Measurements from ENCODE around the gene DHRS7B.

DHRS7B gene

GRCh38 chr17:21157586-21158370 is 31.0 kb downstream of the DHRS7B start:
- no peak for DNase-seq (ENCODE audit: low spot score)

GRCh38 chr17:21160401-21160800 is 33.6 kb downstream of the DHRS7B start:
- no peak for DNase-seq (ENCODE audit: low spot score)

- DNase-seq (ENCODE audit: low spot score): no peak
Observed at GRCh38 chr17:21161498-21162393, 35.0 kb downstream of the DHRS7B start.

GRCh38 chr17:21162394-21162775 is 35.6 kb downstream of the DHRS7B start:
- DNase-seq (ENCODE audit: low spot score): no peak

GRCh38 chr17:21163101-21163500 is 36.3 kb downstream of the DHRS7B start:
- no peak for DNase-seq (ENCODE audit: low spot score)

GRCh38 chr17:21164216-21164615 is 37.5 kb downstream of the DHRS7B start:
- DNase-seq (ENCODE audit: low spot score): no peak

- no peak for DNase-seq (ENCODE audit: low spot score)
Observed at GRCh38 chr17:21164620-21165019, 37.9 kb downstream of the DHRS7B start.

GRCh38 chr17:21165922-21166594 is 39.3 kb downstream of the DHRS7B start:
- DNase-seq (ENCODE audit: low spot score): no peak

GRCh38 chr17:21166595-21167210 is 39.9 kb downstream of the DHRS7B start:
- no peak for DNase-seq (ENCODE audit: low spot score)

GRCh38 chr17:21167303-21167702 is 40.5 kb downstream of the DHRS7B start:
- DNase-seq (ENCODE audit: low spot score): no peak

- no peak for DNase-seq (ENCODE audit: low spot score)
Observed at GRCh38 chr17:21168555-21168865, 41.7 kb downstream of the DHRS7B start.

GRCh38 chr17:21169496-21169895 is 42.7 kb downstream of the DHRS7B start:
- no peak for DNase-seq (ENCODE audit: low spot score)

- DNase-seq (ENCODE audit: low spot score): no peak
Observed at GRCh38 chr17:21170809-21171208, 44.0 kb downstream of the DHRS7B start.

- DNase-seq (ENCODE audit: low spot score): no peak
Observed at GRCh38 chr17:21171309-21171922, 44.7 kb downstream of the DHRS7B start.

GRCh38 chr17:21171970-21172510 is 45.3 kb downstream of the DHRS7B start:
- no peak for DNase-seq (ENCODE audit: low spot score)

- DNase-seq (ENCODE audit: low spot score): no peak
Observed at GRCh38 chr17:21172846-21173245, 46.1 kb downstream of the DHRS7B start.

GRCh38 chr17:21173543-21173942 is 46.8 kb downstream of the DHRS7B start:
- no peak for DNase-seq (ENCODE audit: low spot score)

- no peak for DNase-seq (ENCODE audit: low spot score)
Observed at GRCh38 chr17:21174186-21174585, 47.4 kb downstream of the DHRS7B start.

GRCh38 chr17:21174713-21175112 is 47.9 kb downstream of the DHRS7B start:
- no peak for DNase-seq (ENCODE audit: low spot score)

GRCh38 chr17:21176773-21177395 is 50.1 kb downstream of the DHRS7B start:
- DNase-seq (ENCODE audit: low spot score): no peak

GRCh38 chr17:21177401-21177800 is 50.6 kb downstream of the DHRS7B start:
- DNase-seq (ENCODE audit: low spot score): no peak

All from LoVo (cell line).